Hematopoietic multipotent progenitor cell treated with erythropoietin and hydrocortisone succinate and interleukin-3 and kit ligand, for 8 days (in vitro differentiated cells): ENCODE measurements around the gene KDM3B.

Experiments used
- DNase-seq: peaks from one replicate; pipeline ENCODE4 v3.0.0-alpha.2; 2015

KDM3B gene

DNA sequence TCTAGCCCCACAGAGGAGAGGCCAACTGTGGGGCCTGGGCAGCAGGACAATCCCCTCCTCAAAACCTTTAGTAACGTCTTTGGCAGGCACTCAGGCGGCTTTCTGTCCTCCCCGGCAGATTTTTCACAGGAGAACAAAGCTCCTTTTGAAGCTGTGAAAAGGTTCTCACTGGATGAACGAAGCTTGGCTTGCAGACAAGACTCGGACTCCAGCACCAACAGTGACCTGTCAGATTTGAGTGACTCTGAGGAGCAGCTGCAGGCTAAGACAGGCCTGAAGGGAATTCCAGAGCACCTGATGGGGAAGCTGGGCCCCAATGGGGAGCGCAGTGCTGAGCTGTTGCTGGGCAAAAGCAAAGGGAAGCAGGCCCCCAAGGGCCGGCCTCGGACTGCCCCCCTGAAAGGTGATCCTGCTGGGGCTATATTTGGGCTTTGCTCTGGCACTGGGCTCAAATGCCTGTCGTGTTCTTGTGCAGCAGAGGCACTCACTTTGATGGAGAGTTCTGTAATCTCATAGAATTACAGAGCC, 39.4 kb downstream of the KDM3B start:
- no peak for DNase-seq

DNA sequence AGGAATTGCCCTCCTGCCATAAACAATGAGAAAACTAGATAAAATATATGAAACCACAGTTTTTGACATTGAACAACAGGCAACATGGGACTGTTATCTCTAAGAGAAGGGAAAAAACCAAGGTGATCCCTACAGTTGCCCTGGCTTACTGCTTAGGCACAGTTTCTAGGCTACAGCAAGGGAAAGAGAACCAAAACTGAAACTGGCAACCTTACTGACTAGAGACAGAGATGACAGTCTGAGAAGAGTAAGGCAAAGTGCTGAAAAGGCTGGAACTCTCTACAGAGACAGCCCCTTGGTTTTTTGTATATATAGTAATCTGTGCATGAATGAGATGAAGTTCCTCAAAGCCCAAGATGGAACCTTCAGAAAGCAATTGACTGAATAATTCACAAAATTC, 50.2 kb downstream of the KDM3B start:
- DNase-seq = no peak

DNA sequence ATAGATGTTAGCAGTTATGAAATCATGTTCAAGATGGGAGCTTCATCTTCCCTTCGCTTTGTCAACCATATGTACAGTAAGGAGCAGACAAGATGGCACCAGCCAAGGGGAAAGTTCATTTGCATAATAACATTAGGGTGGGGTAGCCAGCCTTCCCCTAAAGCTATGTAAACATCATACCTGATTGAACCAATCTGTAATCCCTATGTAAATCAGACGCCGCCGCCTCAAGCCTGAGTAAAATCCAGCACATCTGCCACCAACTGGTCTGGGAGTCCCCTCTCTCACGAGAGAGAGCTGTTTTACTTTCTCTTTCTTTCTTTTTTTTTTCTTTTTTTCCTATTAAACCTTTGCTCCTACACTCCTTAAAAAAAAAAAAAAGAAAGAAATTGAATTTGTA, 55.5 kb downstream of the KDM3B start:
- no peak for DNase-seq

DNA sequence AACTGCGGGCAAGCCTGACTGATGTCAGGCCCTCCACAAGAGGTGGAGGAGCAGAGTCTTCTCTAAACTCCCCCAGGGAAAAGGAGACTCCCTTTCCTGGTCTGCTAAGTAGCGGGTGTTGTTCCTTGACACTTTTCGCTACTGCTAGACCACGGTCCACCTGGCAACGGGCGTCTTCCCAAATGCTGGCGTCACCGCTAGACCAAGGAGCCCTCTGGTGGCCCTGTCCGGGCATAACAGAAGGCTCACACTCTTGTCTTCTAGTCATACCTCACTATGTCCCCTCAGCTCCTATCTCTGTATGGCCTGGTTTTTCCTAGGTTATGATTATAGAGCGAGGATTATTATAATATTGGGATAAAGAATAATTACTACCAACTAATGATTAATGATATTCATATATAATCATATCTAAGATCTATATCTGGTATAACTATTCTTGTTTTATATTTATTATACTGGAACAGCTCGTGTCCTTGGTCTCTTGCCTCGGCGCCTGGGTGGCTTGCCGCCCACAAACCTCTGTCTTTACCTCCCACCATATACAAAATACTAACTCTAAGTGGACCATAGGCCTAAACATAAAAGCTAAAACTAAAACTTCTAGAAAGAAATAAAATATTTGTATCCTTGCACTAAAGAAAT, 58.6 kb downstream of the KDM3B start:
- peak; percentile 50 for DNase-seq

DNA sequence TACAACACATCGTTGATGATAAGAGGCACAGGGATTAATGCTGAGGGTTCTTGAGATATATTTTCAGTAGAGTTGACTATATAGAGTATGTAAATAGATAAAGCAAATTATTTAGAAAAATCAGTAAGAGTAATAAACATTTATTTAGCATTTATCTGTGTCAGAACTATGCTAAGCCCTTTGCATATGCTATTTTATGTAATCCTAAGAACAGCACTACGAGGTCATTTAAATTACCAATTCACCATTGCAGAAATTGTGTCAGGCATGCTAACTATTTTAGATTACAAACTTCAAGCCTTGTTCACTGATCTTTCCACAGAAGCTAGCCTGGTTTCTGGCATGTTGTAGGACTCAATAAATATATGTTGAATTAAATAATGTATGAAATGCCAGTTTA, 66.0 kb downstream of the KDM3B start:
- DNase-seq = no peak

DNA sequence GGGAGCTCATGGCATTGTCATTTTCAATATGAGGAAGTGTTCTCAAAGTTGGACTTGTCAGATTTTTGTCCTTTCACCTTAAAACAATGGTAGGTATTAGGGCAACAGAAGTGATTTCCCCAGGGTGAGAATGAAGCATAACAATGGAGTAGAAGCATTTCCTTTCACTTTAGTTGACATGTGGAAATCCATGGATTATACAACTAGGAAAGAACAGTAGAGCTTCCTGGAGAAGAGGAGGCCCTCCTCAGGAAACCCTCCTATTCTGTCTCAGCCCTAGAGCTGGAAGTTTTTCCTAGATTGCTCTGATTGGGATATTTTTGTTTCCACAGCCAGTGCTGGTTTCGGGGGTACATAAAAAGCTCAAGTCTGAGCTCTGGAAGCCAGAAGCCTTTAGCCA, 72.6 kb downstream of the KDM3B start:
- DNase-seq = no peak

DNA sequence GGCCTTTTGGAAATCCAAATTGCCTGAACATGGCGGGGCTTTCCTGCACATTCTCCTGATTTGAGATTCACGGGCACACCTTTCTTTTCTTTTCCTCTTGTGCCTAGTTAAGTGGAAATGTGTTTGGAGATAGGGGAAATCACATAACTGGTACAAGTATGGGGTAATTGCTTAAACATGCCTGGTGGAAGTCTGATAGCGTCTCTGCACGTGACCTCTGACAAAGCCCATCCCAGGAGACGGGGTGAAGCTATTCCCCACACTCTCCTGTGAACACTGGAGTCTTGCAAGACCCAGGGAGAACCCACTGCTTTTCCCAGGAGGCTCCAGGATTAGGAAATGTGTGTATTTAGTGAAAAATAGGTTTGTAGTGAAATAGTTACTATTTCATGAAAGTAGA, 83.5 kb downstream of the KDM3B start:
- DNase-seq = no peak

DNA sequence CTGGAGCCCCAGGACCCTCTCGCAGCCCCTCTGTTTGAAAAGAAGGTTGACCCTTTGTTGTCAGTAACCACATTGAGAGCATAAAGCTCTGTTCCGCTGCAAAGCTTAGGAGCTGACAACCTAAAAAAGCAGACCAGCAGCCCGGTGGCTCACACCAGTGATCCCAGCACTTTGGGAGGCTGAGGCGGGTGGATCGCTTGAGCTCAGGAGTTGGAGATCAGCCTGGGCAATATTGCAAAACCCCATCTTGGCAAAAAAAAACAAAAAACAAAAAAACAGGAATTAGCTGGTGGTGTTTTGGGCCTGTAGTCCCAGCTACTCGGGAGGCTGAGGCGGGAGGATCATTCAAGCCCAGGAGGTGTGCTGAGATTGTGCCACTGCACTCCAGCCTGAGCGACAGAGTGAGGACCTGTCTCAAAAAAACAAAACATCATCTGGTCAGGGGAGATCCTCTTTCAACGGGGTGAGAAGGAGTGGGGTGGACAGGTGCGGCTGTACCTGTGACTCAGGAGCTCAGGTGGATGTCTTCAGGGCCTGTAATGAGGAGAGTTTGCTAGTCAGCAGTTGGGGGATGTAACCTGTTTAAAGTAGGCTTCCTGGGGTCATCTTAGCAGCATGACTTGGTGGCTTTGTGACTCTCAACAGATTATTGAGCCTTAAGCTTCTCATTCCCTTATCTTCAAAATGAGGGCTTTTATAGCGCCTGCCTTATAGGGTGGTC, 85.7 kb downstream of the KDM3B start:
- DNase-seq = no peak

DNA sequence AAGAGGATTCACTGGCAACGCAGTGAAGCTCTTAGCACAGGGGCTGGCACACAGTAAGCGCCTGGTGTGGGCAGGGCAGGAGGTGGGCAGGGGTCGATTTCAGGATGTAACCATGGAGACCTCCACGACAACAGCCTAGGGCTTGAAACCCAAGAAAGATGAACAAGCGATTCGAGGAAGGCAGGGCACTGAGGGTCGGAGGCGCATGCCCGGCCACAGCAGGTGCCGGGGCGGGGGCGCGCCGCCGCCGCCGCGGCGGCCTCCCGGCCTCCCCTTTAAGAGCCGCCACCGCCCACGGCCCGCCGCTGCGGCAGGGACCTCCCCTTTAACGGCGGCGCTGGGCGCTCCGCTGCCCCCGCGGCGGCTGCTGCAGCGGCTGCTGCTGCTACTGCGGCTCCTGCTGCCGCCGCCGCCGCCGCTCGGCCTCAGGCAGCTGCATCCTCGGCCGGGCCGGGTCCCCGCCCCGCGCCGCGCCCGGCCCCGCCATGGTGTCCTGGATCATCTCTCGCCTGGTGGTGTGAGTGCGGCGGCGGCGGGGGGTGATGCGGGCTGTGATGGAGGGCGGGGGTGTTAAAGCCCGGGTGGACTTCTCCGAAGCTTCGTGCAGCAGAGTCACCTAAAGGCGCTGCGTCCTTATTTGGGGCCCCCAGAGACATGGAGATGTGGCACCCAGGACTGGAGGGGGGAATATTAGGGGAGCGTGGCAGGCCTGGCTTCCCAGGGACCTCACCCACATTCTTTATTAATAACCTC, 86.4 kb downstream of the KDM3B start, which contains the start of gene REEP2:
Gene REEP2, plus strand, starts transcription at position 334 of the 753 bp plus-strand sequence. Its CDS starts 152 bp downstream, at position 486.
- peak; percentile 33 for DNase-seq

DNA sequence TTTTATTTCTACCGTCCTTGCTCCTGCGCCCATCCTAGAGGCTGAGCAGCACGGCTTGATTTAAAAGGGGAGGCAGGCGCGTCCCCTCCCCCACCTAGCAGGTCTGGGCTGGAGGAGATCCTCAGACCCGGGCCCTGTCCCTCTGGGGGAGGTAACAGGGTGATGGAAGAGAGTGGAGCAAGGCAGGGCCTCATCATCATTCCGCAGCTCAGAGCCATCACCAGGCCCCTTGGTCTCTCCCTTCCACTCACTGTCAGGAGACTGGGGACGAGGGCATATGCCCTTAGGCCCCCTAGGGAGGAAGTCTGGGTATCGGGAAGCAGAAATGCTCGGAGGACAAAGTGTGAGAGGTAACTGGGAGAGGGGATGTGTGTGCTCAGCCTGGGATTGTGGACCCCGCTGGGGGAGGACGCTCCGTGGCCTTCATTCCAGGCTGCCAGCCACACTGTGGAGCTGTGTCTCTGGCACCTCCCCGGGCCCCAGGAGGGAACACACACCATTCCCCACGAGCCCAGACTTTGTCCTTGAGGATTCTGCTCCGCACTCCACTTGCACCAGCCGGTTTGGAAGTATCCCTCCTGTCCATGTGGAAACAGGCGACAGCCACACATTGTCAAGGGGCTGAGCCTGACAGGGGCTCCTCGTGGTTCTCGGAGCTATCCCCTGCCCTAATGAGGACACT, 87.1 kb downstream of the KDM3B start:
- DNase-seq = no peak

DNA sequence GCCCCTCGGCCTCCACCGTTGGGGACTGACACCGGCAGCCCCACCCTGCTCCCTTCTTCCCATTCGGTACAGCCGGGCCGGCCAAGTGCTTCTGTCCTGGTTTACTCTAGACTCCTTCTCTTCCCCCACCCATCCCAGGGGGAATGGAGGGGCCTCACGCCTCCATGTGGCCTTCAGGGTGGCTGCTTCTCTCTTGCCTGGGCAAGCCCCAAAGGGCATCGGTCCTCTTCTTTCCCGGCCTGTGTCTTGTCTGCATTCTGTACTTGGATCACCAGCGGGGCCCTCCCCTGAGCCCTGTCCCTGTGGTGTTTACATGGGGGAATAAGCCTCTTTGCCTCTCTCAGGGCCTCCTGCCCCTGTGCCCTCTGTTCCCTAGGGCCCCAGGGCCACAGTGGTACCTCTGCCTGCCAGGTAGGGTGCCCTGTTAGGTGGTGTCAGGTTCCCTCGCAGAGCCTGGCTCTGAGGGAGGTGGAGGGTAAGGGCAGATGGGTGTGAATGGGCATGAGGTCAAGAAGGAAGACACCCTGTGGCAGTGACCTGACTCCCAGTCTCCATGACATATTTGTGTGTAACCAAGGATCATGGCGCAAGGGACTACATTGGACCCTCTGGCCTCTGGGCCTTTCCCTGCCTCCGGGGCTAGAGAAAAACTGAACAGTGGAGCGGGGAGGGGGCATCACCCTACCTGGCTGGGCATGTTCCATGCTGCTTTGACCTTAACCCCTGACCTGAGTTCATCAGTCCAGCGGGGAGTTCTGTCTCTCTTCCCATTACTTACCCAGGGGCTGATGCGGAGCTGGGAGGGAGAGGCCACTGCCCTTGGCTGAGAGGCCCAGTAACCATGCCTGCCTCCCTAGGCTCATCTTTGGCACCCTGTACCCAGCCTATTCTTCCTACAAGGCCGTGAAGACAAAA, 87.9 kb downstream of the KDM3B start:
- DNase-seq = no peak

DNA sequence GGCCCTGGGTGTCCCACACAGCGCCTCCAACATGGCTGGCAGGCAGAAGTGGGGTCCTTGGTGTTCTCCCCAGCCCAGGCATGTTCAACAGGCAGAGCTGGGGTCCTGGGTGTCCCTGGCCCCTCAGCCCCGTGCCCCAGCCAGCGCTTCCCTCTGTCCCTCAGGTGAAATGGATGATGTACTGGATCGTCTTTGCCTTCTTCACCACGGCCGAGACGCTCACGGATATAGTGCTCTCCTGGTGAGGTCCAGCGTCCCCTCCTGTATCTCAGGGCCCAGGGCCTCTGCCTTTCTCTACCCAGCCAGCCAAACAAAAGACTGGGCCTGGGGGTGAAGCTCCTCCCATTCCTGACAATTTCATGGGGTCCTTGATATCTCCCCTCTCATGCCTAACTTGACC, 88.7 kb downstream of the KDM3B start:
- DNase-seq = no peak

DNA sequence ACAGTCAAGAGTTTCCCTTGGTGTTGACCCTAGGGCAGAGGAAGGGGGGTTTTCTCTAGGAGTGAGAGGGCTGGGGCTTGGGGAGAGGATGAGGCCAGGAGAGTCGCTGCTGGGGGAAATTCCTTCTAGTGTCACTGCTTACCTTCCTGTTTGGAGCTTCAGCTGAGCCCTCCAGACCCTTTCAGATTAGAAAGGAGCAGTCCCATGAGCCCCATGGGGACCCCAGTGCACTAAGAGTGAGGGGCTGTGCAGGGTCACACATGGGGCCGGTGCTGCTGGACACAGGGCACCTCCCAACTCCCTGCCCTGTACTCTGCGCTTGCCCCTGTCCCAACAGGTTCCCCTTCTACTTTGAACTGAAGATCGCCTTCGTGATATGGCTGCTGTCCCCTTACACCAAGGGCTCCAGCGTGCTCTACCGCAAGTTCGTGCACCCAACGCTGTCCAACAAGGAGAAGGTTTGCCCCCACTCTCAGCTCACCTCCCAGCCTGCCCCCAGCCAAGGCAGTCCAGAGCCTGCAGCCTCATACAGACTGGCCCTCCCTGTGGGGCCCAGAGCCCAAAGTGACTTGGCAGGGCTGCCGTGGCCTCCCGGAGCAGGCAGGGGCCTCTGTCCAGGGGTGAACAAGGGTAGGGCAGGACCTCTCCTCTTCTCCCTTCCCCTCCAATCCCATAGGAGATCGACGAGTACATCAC, 91.7 kb downstream of the KDM3B start:
- DNase-seq = no peak

DNA sequence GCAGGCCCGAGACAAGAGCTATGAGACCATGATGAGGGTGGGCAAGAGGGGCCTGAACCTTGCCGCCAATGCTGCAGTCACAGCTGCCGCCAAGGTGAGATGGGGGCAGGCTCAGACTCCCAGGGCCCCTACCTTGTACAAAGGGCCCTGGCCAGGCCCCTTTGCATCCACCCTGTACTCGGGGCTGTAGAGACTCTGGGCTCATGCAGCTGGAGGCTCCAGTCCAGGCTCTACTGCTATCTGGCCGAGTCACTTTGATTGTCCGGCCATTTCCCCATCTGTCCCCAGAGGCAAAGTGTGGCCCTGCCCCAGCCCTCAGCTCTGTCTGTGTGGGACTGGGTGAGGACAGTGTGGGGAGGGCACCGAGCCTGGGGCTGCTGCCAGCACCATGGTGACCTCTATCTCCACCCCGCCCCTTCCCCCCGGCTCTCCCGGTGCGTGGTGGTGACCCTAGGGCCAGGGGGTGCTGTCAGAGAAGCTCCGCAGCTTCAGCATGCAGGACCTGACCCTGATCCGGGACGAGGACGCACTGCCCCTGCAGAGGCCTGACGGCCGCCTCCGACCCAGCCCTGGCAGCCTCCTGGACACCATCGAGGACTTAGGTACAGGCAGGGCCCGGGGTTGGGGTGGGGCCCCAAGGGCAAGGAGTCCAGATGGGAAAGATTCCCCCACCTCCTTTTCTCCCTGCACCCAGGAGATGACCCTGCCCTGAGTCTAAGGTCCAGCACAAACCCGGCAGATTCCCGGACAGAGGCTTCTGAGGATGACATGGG, 92.5 kb downstream of the KDM3B start:
- no peak for DNase-seq

DNA sequence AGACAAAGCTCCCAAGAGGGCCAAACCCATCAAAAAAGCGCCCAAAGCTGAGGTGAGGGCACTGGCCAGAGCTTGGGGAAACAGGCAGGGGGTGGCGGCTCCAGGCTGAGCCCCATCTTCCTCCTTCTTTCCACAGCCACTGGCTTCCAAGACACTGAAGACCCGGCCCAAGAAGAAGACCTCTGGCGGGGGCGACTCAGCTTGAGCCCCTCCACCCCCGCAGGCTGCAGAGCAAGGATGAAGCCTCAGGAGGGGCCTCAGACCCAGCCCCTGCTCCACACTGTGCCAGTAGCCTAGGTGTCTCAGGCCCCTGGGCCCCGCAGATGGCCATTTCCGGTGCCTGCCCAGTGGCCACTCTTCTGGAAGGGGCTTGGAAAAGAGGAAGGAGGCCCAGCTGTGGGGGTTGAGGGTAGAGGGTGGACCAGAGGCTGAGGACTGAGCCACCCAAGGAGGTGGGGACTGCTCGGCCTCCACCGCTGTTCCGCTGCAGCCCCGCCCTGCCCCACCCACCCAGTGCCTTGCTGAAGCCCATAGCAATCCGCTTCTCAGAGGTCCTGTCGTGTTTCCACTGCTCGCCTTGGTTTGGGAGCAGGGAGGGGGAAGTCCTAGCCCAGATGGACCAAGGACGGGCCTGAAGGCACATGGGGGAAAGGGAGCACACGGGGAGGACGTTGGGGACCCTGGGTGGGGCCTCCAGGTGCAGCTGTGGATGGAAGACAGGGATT, 93.2 kb downstream of the KDM3B start:
- no peak for DNase-seq

DNA sequence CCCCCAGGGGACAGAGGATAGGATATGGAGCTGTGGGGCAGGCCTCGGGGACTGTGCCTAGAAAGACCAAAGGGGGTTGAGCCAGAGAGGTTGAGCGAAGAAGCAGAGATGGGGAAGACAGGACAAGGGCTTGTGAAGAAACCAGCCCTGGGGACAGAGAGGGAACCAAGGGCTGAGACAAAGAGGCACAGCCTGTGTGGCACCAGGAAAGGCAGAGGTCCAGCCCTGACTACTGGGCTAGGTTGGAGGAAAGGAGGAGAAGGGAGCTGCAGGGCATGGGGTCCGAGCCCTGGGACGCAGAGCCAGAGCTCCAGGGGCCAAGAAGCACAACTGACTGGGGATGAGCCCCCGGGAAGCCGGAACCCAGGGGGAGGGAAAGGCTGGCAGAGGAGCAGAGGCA, 95.6 kb downstream of the KDM3B start:
- no peak for DNase-seq

DNA sequence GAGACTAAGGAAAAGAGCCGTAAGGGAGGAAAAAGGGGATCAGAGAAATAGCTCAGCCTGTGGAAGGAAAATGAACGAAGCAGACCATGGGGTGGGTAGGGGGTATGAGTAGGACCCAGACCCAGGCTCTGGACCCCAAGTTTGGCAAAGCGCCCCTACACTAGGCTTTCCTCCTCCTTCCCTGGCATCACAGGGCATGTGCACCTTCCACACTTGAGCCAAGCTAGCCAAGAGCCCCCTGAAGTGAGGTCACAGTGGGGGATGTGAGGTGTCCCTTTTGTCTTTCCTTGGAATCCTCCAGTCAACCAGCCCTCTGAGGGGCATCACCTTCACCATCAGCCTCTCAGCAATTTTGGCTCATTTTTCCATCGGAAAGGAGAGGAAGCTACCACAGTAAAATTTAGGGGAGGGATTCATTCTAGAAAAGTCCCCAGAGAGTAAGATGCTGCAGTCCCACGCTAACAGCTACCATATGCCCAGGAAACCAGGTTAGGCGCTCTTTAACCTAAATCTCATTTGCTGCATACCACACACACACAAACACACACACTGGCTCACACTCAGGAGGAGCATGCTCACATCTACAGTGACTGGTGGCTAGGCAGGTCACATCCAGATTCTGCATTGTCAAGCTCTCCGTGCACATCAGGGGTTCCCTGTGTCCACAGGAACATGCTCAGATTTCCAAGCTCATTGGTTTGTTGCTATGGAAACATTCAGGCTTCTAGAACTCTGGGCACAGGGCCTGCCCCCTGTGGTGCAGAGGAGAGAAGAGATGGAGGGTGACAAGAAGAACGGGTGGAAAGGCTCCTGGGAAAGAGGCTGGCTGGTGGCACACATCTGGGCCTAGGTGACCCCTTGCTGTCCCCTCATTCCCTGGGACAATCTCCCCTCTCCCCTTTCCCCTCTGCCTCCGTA, 96.3 kb downstream of the KDM3B start:
- DNase-seq = no peak

DNA sequence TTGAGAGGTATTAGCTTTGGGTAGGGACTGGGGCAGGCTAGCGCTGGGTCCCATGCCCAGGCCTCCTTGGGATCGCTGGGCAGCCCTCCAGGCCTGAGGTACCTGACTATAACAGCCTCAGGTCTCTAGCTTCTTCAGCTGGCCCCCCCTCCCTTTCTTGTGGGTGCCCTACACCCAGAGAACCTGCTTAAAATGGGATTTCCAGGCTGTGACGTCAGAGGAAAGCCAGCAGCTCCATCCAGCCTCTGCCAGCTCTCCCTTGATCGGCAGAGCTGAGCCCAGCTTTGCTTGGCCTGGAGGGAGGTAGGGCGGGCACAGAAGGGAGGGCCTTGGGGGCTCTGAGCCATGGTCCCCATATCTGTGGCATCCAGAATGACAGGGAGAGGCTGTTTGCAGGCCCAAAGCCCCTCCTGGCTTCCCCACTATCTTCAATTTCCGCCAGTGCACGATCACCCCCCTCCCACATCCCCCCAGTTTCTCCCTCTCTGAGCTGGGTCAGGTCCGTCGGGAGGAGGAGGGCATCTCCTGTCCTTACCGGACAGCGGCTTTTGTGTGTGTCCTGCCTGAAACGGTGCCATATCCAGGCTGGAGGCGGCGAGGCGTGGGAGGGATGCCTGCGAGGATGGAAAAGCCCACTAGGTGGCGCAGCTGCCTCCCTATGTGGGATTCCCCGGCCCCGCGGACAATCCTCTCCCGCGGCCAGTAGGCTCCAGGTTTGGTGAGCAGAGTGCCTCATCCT, 97.2 kb downstream of the KDM3B start:
- peak; percentile 83 for DNase-seq
